ENCODE measurements around the gene KRCC1. TPM values are rescaled to one million over a fixed set of nuclear protein-coding genes. Genes with fewer than 3 reads are reported as not detected.
A peak's percentile ranks its signal among the peaks of the same experiment; 100 is the strongest.

Gene KRCC1
- polyA plus RNA-seq, 2 of the 4 experiments (the other 2 are of a cell fraction) = 16.2 to 49.0 TPM

DNA sequence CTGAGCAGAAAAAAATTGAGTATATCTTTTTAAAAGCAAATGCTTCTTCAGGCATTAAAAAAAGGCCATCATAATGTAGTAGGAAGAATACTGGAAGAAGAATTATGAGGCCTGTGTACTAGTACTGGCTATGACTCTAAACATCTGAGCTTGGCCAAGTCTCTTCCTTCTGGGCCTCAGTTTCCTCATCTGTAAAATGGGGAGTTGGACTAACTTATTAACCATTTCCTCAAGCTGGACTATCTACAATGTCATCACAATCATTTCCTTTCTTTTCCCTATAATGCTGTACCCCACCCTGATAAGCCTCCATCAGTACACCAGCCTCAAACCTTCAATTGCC lies 42.9 kb upstream of the KRCC1 start (continued):
- TF ChIP-seq HOXA7 (CRISPR knock-in tag; IDR thresholded peaks at IDR 0.05) (no peak), CHD2 (IDR thresholded peaks at IDR 0.05; ENCODE audit: low read length, partially characterized antibody) (no peak)

- H3K9me3 ChIP-seq = no peaks in the 10 kb centered on the region
- no peak overlapping the region for H3K4me3 ChIP-seq
- WGBS (ENCODE audit: missing lambda C conversion rate) = 45% methylated on average over 4 of the region's 4 CpGs
- ATAC-seq (no peak), FAIRE-seq (no peak), DNase-seq (ENCODE audit: low read depth in 1 of 2, low spot score in 1 of 2) (no peak)
- no peak for TF ChIP-seq RCOR1 (IDR thresholded peaks at IDR 0.05; ENCODE audit: low read depth, low read length)
- no peak for TF ChIP-seq ESRRA (IDR thresholded peaks at IDR 0.05; ENCODE audit: borderline replicate concordance, low read length)
- TF ChIP-seq MAFK (IDR thresholded peaks at IDR 0.05; ENCODE audit: partially characterized antibody) = peak; percentile 53
- TF ChIP-seq CEBPB (IDR thresholded peaks at IDR 0.05) = no peak
- TF ChIP-seq, protein P1, sequence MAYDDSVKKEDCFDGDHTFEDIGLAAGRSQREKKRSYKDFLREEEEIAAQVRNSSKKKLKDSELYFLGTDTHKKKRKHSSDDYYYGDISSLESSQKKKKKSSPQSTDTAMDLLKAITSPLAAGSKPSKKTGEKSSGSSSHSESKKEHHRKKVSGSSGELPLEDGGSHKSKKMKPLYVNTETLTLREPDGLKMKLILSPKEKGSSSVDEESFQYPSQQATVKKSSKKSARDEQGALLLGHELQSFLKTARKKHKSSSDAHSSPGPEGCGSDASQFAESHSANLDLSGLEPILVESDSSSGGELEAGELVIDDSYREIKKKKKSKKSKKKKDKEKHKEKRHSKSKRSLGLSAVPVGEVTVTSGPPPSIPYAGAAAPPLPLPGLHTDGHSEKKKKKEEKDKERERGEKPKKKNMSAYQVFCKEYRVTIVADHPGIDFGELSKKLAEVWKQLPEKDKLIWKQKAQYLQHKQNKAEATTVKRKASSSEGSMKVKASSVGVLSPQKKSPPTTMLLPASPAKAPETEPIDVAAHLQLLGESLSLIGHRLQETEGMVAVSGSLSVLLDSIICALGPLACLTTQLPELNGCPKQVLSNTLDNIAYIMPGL (CRISPR knock-in tag; IDR thresholded peaks at IDR 0.05; ENCODE audit: borderline replicate concordance) = no peak
- TF ChIP-seq EHF (CRISPR knock-in tag; IDR thresholded peaks at IDR 0.05) = no peak
- H3K27ac ChIP-seq = no peak overlapping the region
- no peaks in the 10 kb centered on the region for H3K4me1 ChIP-seq
- no peak overlapping the region for H3K4me2 ChIP-seq
- ChIA-PET POLR2A (no interaction called here), CTCF (interaction anchor here (1.8 kb wide), 1 partner anchor 38 kb away, joined by 8 read pairs; no protein-coding TSS in a partner anchor)
Measured at GRCh38 chr2:88097891-88098557, 42.4 kb upstream of the KRCC1 start.

DNA sequence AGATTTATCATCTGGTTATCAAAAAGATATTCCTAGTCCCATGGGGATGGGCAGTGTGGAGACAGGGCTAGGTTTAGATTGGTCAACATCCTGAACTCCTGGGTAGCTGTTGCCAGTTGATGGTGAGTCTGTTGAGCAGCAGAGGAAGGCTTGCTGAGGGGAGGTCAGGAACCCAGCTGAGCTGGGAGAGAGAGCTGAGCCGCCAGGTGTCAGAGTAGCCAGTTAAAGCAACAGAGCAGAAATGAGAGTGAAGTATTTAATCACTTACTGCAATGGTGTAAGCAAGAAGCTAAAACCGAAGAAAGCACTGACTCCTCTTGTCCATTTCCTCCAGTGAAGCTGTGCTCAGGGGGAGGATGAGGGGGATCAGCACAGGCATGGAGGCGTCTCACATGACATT lies 41.6 kb upstream of the KRCC1 start:
- Histone ChIP-seq H3K4me2 (no peak overlapping the region), H3K4me1 (no peaks in the 10 kb centered on the region), H3K9me3 (no peaks in the 10 kb centered on the region), H3K27ac (no peak overlapping the region), H3K4me3 (no peak overlapping the region)
- ATAC-seq (no peak), DNase-seq (ENCODE audit: low read depth in 1 of 2, low spot score in 1 of 2) (no peak), FAIRE-seq (no peak)
- ChIA-PET POLR2A (no interaction called here), CTCF (interaction anchor here (1.7 to 1.9 kb wide), 2 partner anchors 37 to 65 kb away, joined by 3 to 6 read pairs; no protein-coding TSS in a partner anchor)
- WGBS (ENCODE audit: missing lambda C conversion rate) = 15% methylated on average over 3 of the region's 3 CpGs
- TF ChIP-seq ZNF302 (CRISPR knock-in tag; IDR thresholded peaks at IDR 0.05) (no peak), MYC (IDR thresholded peaks at IDR 0.05; ENCODE audit: borderline replicate concordance, low read length) (no peak), TP53 (CRISPR knock-in tag; IDR thresholded peaks at IDR 0.05) (no peak), ELK1 (IDR thresholded peaks at IDR 0.05; ENCODE audit: low read depth, low read length) (no peak), POLR2A (IDR thresholded peaks at IDR 0.05; ENCODE audit: low read length) (no peak), KDM1A (IDR thresholded peaks at IDR 0.05; ENCODE audit: low read depth) (no peak), HDAC2 (IDR thresholded peaks at IDR 0.05) (no peak), EP300 (IDR thresholded peaks at IDR 0.05) (no peak), JUN (IDR thresholded peaks at IDR 0.05) (no peak), CBX2 (IDR thresholded peaks at IDR 0.05; ENCODE audit: borderline replicate concordance, low read depth) (no peak), E2F6 (IDR thresholded peaks at IDR 0.05; ENCODE audit: borderline replicate concordance, low read depth) (no peak)
- TF ChIP-seq, protein P2, sequence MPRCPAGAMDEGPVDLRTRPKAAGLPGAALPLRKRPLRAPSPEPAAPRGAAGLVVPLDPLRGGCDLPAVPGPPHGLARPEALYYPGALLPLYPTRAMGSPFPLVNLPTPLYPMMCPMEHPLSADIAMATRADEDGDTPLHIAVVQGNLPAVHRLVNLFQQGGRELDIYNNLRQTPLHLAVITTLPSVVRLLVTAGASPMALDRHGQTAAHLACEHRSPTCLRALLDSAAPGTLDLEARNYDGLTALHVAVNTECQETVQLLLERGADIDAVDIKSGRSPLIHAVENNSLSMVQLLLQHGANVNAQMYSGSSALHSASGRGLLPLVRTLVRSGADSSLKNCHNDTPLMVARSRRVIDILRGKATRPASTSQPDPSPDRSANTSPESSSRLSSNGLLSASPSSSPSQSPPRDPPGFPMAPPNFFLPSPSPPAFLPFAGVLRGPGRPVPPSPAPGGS (IDR thresholded peaks at IDR 0.05) = no peak

Data from A549 (cell line).